ENCODE data around the gene GALNT7. TPM values are rescaled to one million over a fixed set of nuclear protein-coding genes. Genes with fewer than 3 reads are reported as not detected.

GALNT7 gene
- total RNA-seq, 1 donor from 2014 or later = 36.7 TPM

DNA sequence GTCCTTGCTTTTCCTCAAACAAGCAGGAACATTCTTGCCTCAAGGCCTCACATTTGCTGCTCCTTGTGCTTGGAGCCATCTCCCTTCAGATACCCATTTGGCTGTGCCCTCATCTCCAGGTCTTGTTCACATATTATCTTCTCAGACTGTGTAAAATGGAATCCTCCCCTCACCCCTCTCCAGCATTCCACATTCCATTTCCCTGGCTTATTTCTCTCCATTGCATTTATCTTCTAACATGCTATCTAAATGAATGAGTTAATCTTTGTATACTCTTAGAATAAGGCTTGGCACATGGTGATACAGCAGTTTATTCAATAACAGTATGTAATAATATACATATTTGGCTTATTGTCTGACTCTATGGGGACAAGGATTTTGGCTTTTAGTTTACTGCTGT, 8.8 kb upstream of the GALNT7 start:
- Mint-ChIP-seq H3K9me3 (no peaks in the 10 kb centered on the region), H3K4me1 (peaks cover 7% of the 10 kb centered on the region), H3K4me3 (no peak overlapping the region), H3K36me3 (peaks cover 2% of the 10 kb centered on the region), H3K27ac (no peak overlapping the region), H3K27me3 (ENCODE audit: low read depth) (no peaks in the 10 kb centered on the region)
- TF ChIP-seq, protein P1, sequence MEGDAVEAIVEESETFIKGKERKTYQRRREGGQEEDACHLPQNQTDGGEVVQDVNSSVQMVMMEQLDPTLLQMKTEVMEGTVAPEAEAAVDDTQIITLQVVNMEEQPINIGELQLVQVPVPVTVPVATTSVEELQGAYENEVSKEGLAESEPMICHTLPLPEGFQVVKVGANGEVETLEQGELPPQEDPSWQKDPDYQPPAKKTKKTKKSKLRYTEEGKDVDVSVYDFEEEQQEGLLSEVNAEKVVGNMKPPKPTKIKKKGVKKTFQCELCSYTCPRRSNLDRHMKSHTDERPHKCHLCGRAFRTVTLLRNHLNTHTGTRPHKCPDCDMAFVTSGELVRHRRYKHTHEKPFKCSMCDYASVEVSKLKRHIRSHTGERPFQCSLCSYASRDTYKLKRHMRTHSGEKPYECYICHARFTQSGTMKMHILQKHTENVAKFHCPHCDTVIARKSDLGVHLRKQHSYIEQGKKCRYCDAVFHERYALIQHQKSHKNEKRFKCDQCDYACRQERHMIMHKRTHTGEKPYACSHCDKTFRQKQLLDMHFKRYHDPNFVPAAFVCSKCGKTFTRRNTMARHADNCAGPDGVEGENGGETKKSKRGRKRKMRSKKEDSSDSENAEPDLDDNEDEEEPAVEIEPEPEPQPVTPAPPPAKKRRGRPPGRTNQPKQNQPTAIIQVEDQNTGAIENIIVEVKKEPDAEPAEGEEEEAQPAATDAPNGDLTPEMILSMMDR (IDR thresholded peaks at IDR 0.05; ENCODE audit: unreplicated experiment) = no peak
- no peak for DNase-seq (ENCODE audit: low spot score in 2 of 2, unreplicated experiment in 2 of 2)

DNA sequence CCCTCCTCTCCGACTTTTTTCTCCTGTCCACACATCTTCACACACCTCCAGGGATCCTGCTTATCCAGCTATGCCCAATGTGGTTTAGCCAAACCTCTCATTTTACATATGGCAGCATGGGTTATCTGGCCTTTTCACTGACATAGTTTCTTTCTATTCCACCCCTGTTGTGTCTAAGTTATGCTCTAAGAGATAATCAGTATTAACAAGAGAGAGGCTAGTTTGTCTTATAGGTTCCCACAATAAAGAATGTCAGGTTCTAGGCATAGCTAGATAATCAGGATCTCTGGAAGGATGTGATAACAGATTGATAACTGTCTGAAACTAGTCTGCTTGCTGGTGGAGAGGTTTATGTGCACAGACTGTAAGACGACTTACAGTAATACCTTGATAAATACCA, 7.7 kb upstream of the GALNT7 start:
- no peaks in the 10 kb centered on the region for H3K27me3 Mint-ChIP-seq (ENCODE audit: low read depth)
- H3K27ac Mint-ChIP-seq = no peak overlapping the region
- peaks cover 7% of the 10 kb centered on the region for H3K4me1 Mint-ChIP-seq
- TF ChIP-seq, protein P1 (IDR thresholded peaks at IDR 0.05; ENCODE audit: unreplicated experiment) = no peak
- no peak for DNase-seq (ENCODE audit: low spot score in 2 of 2, unreplicated experiment in 2 of 2)
- H3K9me3 Mint-ChIP-seq = no peaks in the 10 kb centered on the region
- peaks cover 2% of the 10 kb centered on the region for H3K36me3 Mint-ChIP-seq
- no peak overlapping the region for H3K4me3 Mint-ChIP-seq

DNA sequence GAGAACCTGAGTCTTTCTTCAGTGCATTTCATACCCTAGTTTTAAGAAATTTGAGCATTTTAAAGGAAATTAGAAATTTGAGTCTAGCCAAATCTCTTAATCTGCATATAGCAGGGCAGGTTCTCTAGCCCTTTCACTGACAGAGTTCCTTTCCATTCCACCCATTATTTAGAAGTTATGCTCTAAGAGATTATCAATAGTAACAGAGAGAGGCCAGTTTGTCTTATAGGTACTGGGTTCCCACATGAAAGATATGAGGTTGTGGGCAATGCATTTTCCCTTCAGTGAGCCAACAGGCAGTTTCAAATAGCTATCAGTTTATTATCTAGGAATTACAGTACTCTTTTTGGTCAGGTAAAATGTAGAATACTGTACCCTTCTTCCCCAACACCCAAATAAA, 7.3 kb upstream of the GALNT7 start:
- Mint-ChIP-seq H3K36me3 (peaks cover 2% of the 10 kb centered on the region), H3K9me3 (no peaks in the 10 kb centered on the region), H3K4me1 (peaks cover 7% of the 10 kb centered on the region), H3K27me3 (ENCODE audit: low read depth) (no peaks in the 10 kb centered on the region), H3K4me3 (no peak overlapping the region), H3K27ac (no peak overlapping the region)
- TF ChIP-seq, protein P1 (IDR thresholded peaks at IDR 0.05; ENCODE audit: unreplicated experiment) = no peak
- DNase-seq (ENCODE audit: low spot score in 2 of 2, unreplicated experiment in 2 of 2) = no peak

DNA sequence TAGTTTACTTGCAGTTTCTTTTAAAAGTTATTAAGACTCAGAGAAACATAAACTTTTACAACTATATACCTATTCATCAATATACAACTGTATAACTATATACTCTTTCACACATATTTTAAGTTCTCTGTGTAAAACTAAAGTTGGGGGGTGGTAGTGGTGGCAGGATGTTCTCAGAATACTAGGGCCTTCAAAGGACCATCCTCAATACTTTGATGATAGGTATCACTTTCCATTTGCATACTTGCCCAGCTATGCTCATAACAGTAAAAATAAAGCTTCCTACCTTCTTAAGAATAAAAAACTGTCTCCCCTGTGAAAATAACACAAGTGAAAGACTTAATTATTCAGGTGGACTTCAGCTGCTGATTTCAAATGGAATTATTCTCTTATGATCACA, 2.9 kb upstream of the GALNT7 start:
- no peak for DNase-seq (ENCODE audit: low spot score in 2 of 2, unreplicated experiment in 2 of 2)
- Mint-ChIP-seq H3K27me3 (ENCODE audit: low read depth) (no peaks in the 10 kb centered on the region), H3K36me3 (peaks cover 2% of the 10 kb centered on the region), H3K4me3 (no peak overlapping the region), H3K27ac (no peak overlapping the region), H3K4me1 (peaks cover 14% of the 10 kb centered on the region), H3K9me3 (no peaks in the 10 kb centered on the region)
- TF ChIP-seq, protein P1 (IDR thresholded peaks at IDR 0.05; ENCODE audit: unreplicated experiment) = no peak

DNA sequence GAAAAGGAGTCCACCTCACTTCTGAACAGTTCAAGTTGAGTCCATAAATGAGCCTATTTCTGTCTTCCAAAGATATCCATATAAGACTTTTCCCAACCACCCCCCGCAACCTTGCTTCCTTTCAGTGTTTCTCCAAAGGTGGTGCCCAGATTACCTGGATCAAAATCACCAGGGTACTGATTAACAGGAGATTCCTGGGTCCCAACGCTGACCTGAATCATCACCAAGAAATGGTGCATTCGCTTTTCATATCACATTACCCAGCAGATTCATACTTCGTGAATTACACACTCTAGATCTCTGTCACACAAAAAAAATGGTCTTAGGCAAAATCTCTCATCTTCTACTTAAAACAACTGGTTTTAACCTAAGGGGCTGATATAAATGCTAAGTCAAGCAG, 2.1 kb upstream of the GALNT7 start:
- H3K36me3 Mint-ChIP-seq = peaks cover 2% of the 10 kb centered on the region
- H3K4me3 Mint-ChIP-seq = no peak overlapping the region
- no peaks in the 10 kb centered on the region for H3K27me3 Mint-ChIP-seq (ENCODE audit: low read depth)

More for the DNA sequence above, 2.1 kb upstream of the GALNT7 start:
- no peak for DNase-seq (ENCODE audit: low spot score in 2 of 2, unreplicated experiment in 2 of 2)
- TF ChIP-seq, protein P1 (IDR thresholded peaks at IDR 0.05; ENCODE audit: unreplicated experiment) = no peak
- Mint-ChIP-seq H3K4me1 (peaks cover 17% of the 10 kb centered on the region), H3K27ac (no peak overlapping the region), H3K9me3 (no peaks in the 10 kb centered on the region)
